Astrocyte of the spinal cord (primary cell): Measurements from ENCODE around the gene PRSS2.

ENCODE experiments used
- DNase-seq: peaks from one replicate; pipeline ENCODE4 v3.0.0; 2011; ENCODE audit warnings: low read depth, low spot score
- H3K4me3 ChIP-seq: 2 replicates; pipeline ENCODE4 v1.5.1; 2011; ENCODE audit warnings: low read depth, mild to moderate bottlenecking, low read length, moderate library complexity
- CTCF ChIP-seq: IDR thresholded peaks from 2 replicates; pipeline ENCODE4 v1.5.1; 2012; ENCODE audit warnings: low read depth, mild to moderate bottlenecking, low read length, inconsistent platforms
- in situ Hi-C: cut with HindIII; loops from 2 replicates; pipeline ENCODE4 v1.10.0; 2017; ENCODE audit warnings: low sequenced_read_pairs

PRSS2 gene

GRCh38 chr7:142803901-142804300 lies 33.1 kb downstream of the PRSS2 start:
- no peak overlapping the region for H3K4me3 ChIP-seq
- DNase-seq: no peak
- in situ Hi-C loops: no loop called here
- no peak for TF ChIP-seq CTCF

DNA sequence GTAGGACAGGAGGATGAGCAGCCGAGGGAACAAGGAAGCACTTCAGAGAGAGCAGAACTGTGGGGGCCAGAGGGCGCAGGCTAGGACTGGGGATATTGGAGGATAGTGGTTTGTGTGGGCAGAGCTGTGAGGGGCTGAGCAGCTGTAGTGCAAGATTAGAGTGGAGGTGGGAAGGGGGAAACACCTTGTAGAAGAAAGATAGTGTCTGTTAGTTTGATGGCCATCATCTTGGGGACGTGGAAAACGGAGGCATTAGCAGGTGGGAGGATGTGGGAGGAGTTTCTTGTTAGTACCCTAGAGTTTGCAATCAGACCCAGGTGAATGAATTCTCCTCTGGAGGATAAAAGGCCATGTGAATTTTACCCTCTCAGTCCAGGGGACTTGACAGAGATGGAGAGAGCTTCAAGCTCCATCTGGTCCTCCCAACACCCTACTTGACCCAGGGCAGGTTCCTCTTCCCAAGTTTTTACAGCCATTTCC lies 34.0 kb downstream of the PRSS2 start:
- no peak for DNase-seq
- no peak overlapping the region for H3K4me3 ChIP-seq
- in situ Hi-C loops: no loop called here
- TF ChIP-seq CTCF: no peak

DNA sequence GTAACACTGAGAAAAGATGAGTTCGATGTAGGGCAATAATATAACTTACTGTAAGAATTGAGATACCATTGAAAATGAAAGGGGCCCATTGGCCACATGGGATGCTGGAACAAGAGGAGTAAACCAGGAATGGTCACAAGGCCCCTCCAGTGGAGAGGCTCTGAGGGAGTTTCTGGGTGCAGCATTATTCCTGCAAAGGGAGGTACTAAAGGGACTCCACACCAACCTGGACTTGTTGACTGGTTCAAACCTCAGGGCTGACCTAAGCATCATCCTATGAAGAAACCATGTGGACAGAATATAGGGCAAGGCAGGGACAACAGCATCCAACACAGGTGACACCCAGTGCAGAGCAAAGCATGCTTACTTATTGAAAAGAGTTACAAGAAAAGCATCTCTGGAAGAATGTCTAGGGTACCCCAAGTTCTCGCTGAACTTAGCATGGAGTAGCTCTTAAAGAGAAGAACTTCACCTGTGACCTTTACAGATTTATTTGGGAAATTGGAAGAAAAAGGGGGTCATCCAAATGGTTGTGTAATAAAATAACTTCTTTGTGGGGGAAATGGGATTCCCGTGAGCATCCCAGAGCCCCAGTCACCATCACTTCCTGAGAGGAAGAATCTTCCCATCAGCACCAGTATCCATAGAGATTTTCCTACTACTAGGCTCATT lies 34.7 kb downstream of the PRSS2 start:
- in situ Hi-C loops: no loop called here
- no peak for TF ChIP-seq CTCF
- no peak for DNase-seq
- no peak overlapping the region for H3K4me3 ChIP-seq

- no peak overlapping the region for H3K4me3 ChIP-seq
- in situ Hi-C loops: no loop called here
- DNase-seq: no peak
- no peak for TF ChIP-seq CTCF
These were observed 35.2 kb downstream of the PRSS2 start for GRCh38 chr7:142806022-142806356.

DNA sequence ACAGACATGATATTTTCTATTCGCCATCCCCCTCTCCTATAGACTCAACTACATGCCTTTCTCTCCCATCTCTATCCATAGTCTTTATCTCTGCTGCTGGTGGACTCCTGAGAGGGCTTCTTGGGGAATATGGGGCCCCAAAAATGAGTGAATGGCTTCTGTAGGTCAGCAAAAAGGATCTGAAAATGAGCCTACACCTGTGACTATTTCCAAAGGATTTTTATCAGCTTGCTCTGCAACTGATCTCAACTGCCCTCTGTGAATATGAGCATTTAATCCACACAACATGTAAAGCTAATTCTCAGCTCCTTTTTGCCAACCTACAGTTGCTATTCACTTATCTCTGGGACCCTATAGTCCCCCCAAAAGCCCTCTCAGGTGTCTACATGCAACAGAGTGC lies 36.2 kb downstream of the PRSS2 start:
- no peak overlapping the region for H3K4me3 ChIP-seq
- no peak for TF ChIP-seq CTCF
- no peak for DNase-seq
- in situ Hi-C loops: no loop called here

GRCh38 chr7:142807855-142808460 lies 37.2 kb downstream of the PRSS2 start:
- no peak for TF ChIP-seq CTCF
- DNase-seq: peak; percentile 45
- no peak overlapping the region for H3K4me3 ChIP-seq
- in situ Hi-C loops: no loop called here
